Activated T-cell treated with anti-CD3 and anti-CD28 coated beads for 24 hours (primary cell): Measurements from ENCODE around the gene TBCD.

ENCODE experiments used
- DNase-seq: peaks from one replicate; pipeline ENCODE4 v3.0.0-alpha.2; 2020; ENCODE audit warnings: low read depth

TBCD gene

GRCh38 chr17:82888583-82889495 is 137.0 kb downstream of the TBCD start:
- no peak for DNase-seq

- no peak for DNase-seq
These were observed 137.9 kb downstream of the TBCD start for GRCh38 chr17:82889496-82890338.

GRCh38 chr17:82890339-82890730 is 138.5 kb downstream of the TBCD start:
- no peak for DNase-seq

GRCh38 chr17:82890926-82891678 is 139.2 kb downstream of the TBCD start:
- DNase-seq = no peak

GRCh38 chr17:82891911-82892310 is 140.0 kb downstream of the TBCD start:
- DNase-seq = no peak

GRCh38 chr17:82892899-82893565 is 141.2 kb downstream of the TBCD start:
- peak; percentile 30 for DNase-seq

- DNase-seq = no peak
These were observed 141.9 kb downstream of the TBCD start for GRCh38 chr17:82893779-82894178.

GRCh38 chr17:82894389-82894788 is 142.5 kb downstream of the TBCD start:
- no peak for DNase-seq

GRCh38 chr17:82895087-82895486 is 143.2 kb downstream of the TBCD start:
- DNase-seq = no peak

GRCh38 chr17:82896071-82897000 is 144.5 kb downstream of the TBCD start:
- DNase-seq = no peak

GRCh38 chr17:82897514-82898249 is 145.8 kb downstream of the TBCD start:
- no peak for DNase-seq

GRCh38 chr17:82898976-82899514 is 147.2 kb downstream of the TBCD start:
- no peak for DNase-seq

- DNase-seq = no peak
These were observed 148.1 kb downstream of the TBCD start for GRCh38 chr17:82899941-82900340.

- no peak for DNase-seq
These were observed 148.9 kb downstream of the TBCD start for GRCh38 chr17:82900741-82901140.

- no peak for DNase-seq
These were observed 149.5 kb downstream of the TBCD start for GRCh38 chr17:82901356-82901755.

- no peak for DNase-seq
These were observed 150.0 kb downstream of the TBCD start for GRCh38 chr17:82901856-82902255.

- DNase-seq = no peak
These were observed 151.4 kb downstream of the TBCD start for GRCh38 chr17:82902972-82903874.

- DNase-seq = no peak
These were observed 153.3 kb downstream of the TBCD start for GRCh38 chr17:82905130-82905529.
